ENCODE results near the gene TRUB2.

TRUB2 gene

GRCh38 chr9:128322404-128323211, at the start of gene TRUB2, which contains the start of gene COQ4:
Gene TRUB2, minus strand, starts transcription at chr9:128322447. Its CDS starts 39 bp downstream, at chr9:128322408.
Gene COQ4, plus strand, starts transcription at chr9:128322839. Its CDS starts 20 bp downstream, at chr9:128322859.
- peak; percentile 96 for DNase-seq (ENCODE audit: low spot score)

GRCh38 chr9:128371630-128372117, 49.4 kb upstream of the TRUB2 start:
- no peak for DNase-seq (ENCODE audit: low spot score)

GRCh38 chr9:128370752-128371629, 48.7 kb upstream of the TRUB2 start, which contains the start of gene URM1:
Gene URM1, plus strand, starts transcription at chr9:128371374. Its CDS starts 7 bp downstream, at chr9:128371381.
- peak; percentile 99 for DNase-seq (ENCODE audit: low spot score)

GRCh38 chr9:128370367-128370751, 48.1 kb upstream of the TRUB2 start:
- DNase-seq (ENCODE audit: low spot score), result peak; percentile 38

GRCh38 chr9:128369024-128369706, 46.9 kb upstream of the TRUB2 start:
- no peak for DNase-seq (ENCODE audit: low spot score)

GRCh38 chr9:128365525-128365924, 43.3 kb upstream of the TRUB2 start:
- no peak for DNase-seq (ENCODE audit: low spot score)

- no peak for DNase-seq (ENCODE audit: low spot score)
These were observed 40.5 kb upstream of the TRUB2 start for GRCh38 chr9:128362774-128363173.

- DNase-seq (ENCODE audit: low spot score), result peak; percentile 98
These were observed 39.9 kb upstream of the TRUB2 start for GRCh38 chr9:128361986-128362646.

GRCh38 chr9:128361296-128361985, 39.2 kb upstream of the TRUB2 start:
- DNase-seq (ENCODE audit: low spot score), result no peak

GRCh38 chr9:128360826-128361225, 38.6 kb upstream of the TRUB2 start:
- DNase-seq (ENCODE audit: low spot score), result no peak

- no peak for DNase-seq (ENCODE audit: low spot score)
These were observed 36.6 kb upstream of the TRUB2 start for GRCh38 chr9:128358861-128359260.

- DNase-seq (ENCODE audit: low spot score), result no peak
These were observed 35.8 kb upstream of the TRUB2 start for GRCh38 chr9:128358090-128358489.

GRCh38 chr9:128355451-128355850, 33.2 kb upstream of the TRUB2 start:
- no peak for DNase-seq (ENCODE audit: low spot score)

- DNase-seq (ENCODE audit: low spot score), result no peak
These were observed 27.5 kb upstream of the TRUB2 start for GRCh38 chr9:128349772-128350171.

GRCh38 chr9:128349125-128349524, 26.9 kb upstream of the TRUB2 start:
- DNase-seq (ENCODE audit: low spot score), result no peak

- DNase-seq (ENCODE audit: low spot score), result no peak
These were observed 22.8 kb upstream of the TRUB2 start for GRCh38 chr9:128344931-128345605.

- no peak for DNase-seq (ENCODE audit: low spot score)
These were observed 21.6 kb upstream of the TRUB2 start for GRCh38 chr9:128343855-128344254.

- no peak for DNase-seq (ENCODE audit: low spot score)
These were observed 20.9 kb upstream of the TRUB2 start for GRCh38 chr9:128342971-128343680.

- peak; percentile 97 for DNase-seq (ENCODE audit: low spot score)
These were observed 19.2 kb upstream of the TRUB2 start for GRCh38 chr9:128341435-128341849.
